Mesothelial cell of epicardium (in vitro differentiated cells): ENCODE data around the gene AURKAIP1. TPM values are rescaled to one million over a fixed set of nuclear protein-coding genes. Genes with fewer than 3 reads are reported as not detected.
"Not testable (repeated sequence)": the region's sequence is repeated elsewhere in the genome, so short reads cannot be mapped to it uniquely, and the experiment has no call there.

Experiments used
- DNase-seq, 2 experiments: peaks; one replicate each; pipeline ENCODE4 v3.0.0; 2021; ENCODE audit warnings: low spot score in 2 of 2; ENCODE audit not compliant: unreplicated experiment in 2 of 2
- H3K27ac Mint-ChIP-seq: 2 replicates; pipeline ENCODE4 v1.8.0; 2021; ENCODE audit warnings: mixed read lengths
- H3K27me3 Mint-ChIP-seq: 2 replicates; pipeline ENCODE4 v1.8.0; 2021; ENCODE audit warnings: low read depth, mixed read lengths
- H3K36me3 Mint-ChIP-seq: 2 replicates; pipeline ENCODE4 v1.8.0; 2021; ENCODE audit warnings: mixed read lengths
- H3K4me1 Mint-ChIP-seq: 2 replicates; pipeline ENCODE4 v1.8.0; 2021; ENCODE audit warnings: mixed read lengths
- H3K4me3 Mint-ChIP-seq: 2 replicates; pipeline ENCODE4 v1.8.0; 2021; ENCODE audit warnings: mild to moderate bottlenecking, moderate library complexity, mixed read lengths
- H3K9me3 Mint-ChIP-seq: 2 replicates; pipeline ENCODE4 v1.8.0; 2021; ENCODE audit warnings: mixed read lengths
- CTCF ChIP-seq: fragments of 200-600 bp; sonication (generic); IDR thresholded peaks from one replicate; pipeline ENCODE4 v1.5.0; 2021; ENCODE audit warnings: antibody characterized with exemption; ENCODE audit not compliant: unreplicated experiment
- total RNA-seq: library from RNA; stranded (reverse); gene quantifications from 3 replicates; pipeline ENCODE4 v1.2.1, GENCODE V29; 2021

AURKAIP1 gene
- total RNA-seq, 1 donor from 2014 or later: 75.5 TPM

- Mint-ChIP-seq H3K27me3 (no peaks in the 10 kb centered on the region), H3K27ac (peak within 1 kb of the TSS; percentile 96), H3K9me3 (no peaks in the 10 kb centered on the region), H3K4me3 (peak within 1 kb of the TSS; percentile 49), H3K36me3 (no peaks in the 10 kb centered on the region), H3K4me1 (peaks cover 43% of the 10 kb centered on the region)
- no peak for DNase-seq
- no peak for TF ChIP-seq CTCF
Measured at GRCh38 chr1:1421147-1421906, 46.3 kb upstream of the AURKAIP1 start, which contains the start of gene ANKRD65. Gene ANKRD65 (minus strand): TSS chr1:1421276. CDS start chr1:1421005, 271 bp downstream.

GRCh38 chr1:1420654-1421141 lies 45.7 kb upstream of the AURKAIP1 start:
- Mint-ChIP-seq H3K36me3 (no peaks in the 10 kb centered on the region), H3K27ac (peak overlapping the region; percentile 82), H3K4me3 (peak overlapping the region; percentile 49), H3K9me3 (no peaks in the 10 kb centered on the region), H3K27me3 (no peaks in the 10 kb centered on the region), H3K4me1 (peaks cover 39% of the 10 kb centered on the region)
- no peak for TF ChIP-seq CTCF
- no peak for DNase-seq

GRCh38 chr1:1419813-1420653 lies 45.0 kb upstream of the AURKAIP1 start:
- Mint-ChIP-seq H3K4me1 (peaks cover 35% of the 10 kb centered on the region), H3K4me3 (no peak overlapping the region), H3K27ac (peak overlapping the region; percentile 60), H3K36me3 (no peaks in the 10 kb centered on the region), H3K27me3 (no peaks in the 10 kb centered on the region), H3K9me3 (no peaks in the 10 kb centered on the region)
- TF ChIP-seq CTCF: no peak
- DNase-seq: no peak

GRCh38 chr1:1419363-1419812 lies 44.4 kb upstream of the AURKAIP1 start:
- no peak for TF ChIP-seq CTCF
- no peaks in the 10 kb centered on the region for H3K36me3 Mint-ChIP-seq
- H3K4me3 Mint-ChIP-seq: peak overlapping the region; percentile 20
- peak overlapping the region; percentile 60 for H3K27ac Mint-ChIP-seq
- H3K9me3 Mint-ChIP-seq: no peaks in the 10 kb centered on the region
- no peaks in the 10 kb centered on the region for H3K27me3 Mint-ChIP-seq
- H3K4me1 Mint-ChIP-seq: peaks cover 30% of the 10 kb centered on the region
- no peak for DNase-seq

- TF ChIP-seq CTCF: no peak
- H3K4me3 Mint-ChIP-seq: no peak overlapping the region
- no peaks in the 10 kb centered on the region for H3K36me3 Mint-ChIP-seq
- no peaks in the 10 kb centered on the region for H3K9me3 Mint-ChIP-seq
- H3K27me3 Mint-ChIP-seq: no peaks in the 10 kb centered on the region
- DNase-seq: no peak
- peaks cover 30% of the 10 kb centered on the region for H3K4me1 Mint-ChIP-seq
- H3K27ac Mint-ChIP-seq: peak overlapping the region; percentile 70
Measured at GRCh38 chr1:1418464-1419362, 43.7 kb upstream of the AURKAIP1 start.

- not testable (repeated sequence) for DNase-seq, H3K9me3 Mint-ChIP-seq, H3K4me3 Mint-ChIP-seq, H3K27me3 Mint-ChIP-seq, H3K36me3 Mint-ChIP-seq
- Mint-ChIP-seq H3K4me1 (peaks cover 27% of the 10 kb centered on the region), H3K27ac (peak overlapping the region; percentile 70)
Measured at GRCh38 chr1:1417825-1418463, 42.9 kb upstream of the AURKAIP1 start.

GRCh38 chr1:1417396-1417795 lies 42.4 kb upstream of the AURKAIP1 start:
- H3K36me3 Mint-ChIP-seq, H3K9me3 Mint-ChIP-seq: not testable (repeated sequence)

More at GRCh38 chr1:1417396-1417795, 42.4 kb upstream of the AURKAIP1 start:
- Mint-ChIP-seq H3K27ac (peak overlapping the region; percentile 70), H3K4me1 (peaks cover 21% of the 10 kb centered on the region)
- not testable (repeated sequence) for H3K4me3 Mint-ChIP-seq, H3K27me3 Mint-ChIP-seq, DNase-seq
